HEK293T (cell line): ENCODE results near the gene ANO6.

Experiments
- BHLHE40 ChIP-seq: fragments of 450-650 bp; IDR thresholded peaks from 2 replicates; pipeline ENCODE4 v1.6.1; 2016; ENCODE audit warnings: mild to moderate bottlenecking, moderate library complexity, borderline replicate concordance
- FOXA1 ChIP-seq: fragments of 450-650 bp; IDR thresholded peaks from 2 replicates; pipeline ENCODE4 v1.6.1; 2016; ENCODE audit warnings: mild to moderate bottlenecking
- FOXK2 ChIP-seq: fragments of 450-650 bp; IDR thresholded peaks from 2 replicates; pipeline ENCODE4 v1.6.1; 2016; ENCODE audit warnings: mild to moderate bottlenecking
- HDGF ChIP-seq: fragments of 450-650 bp; IDR thresholded peaks from 2 replicates; pipeline ENCODE4 v1.6.1; 2017; ENCODE audit warnings: antibody characterized with exemption, borderline replicate concordance
- SP1 ChIP-seq: fragments of 450-650 bp; IDR thresholded peaks from 2 replicates; pipeline ENCODE4 v1.6.1; 2017
- TARDBP ChIP-seq: fragments of 450-650 bp; IDR thresholded peaks from 2 replicates; pipeline ENCODE4 v1.6.1; 2016
- TF ChIP-seq, protein P1 (sequence below): fragments of 450-650 bp; IDR thresholded peaks from 2 replicates; pipeline ENCODE4 v1.6.1; 2016

DNA sequence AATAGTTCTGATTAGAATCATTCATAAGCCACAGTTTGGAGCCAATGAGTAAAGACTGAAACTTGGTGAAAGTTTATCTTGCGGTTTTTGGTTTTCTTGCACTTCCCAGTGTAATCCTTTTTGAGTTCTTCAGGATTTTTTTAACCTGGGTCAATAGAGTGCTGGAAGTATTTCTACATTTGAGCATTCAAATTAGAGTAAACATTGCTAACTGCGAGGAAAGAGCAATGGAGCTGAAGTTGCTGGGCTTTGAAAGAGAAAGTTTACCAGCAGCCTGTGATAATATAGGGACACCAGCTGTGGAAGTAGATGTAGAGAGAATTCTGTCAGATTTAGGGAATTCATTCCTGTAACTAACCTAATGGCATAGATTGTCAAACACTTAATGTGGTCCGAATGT, 30.3 kb downstream of the ANO6 start:
- TF ChIP-seq HDGF (no peak), FOXK2 (no peak), SP1 (no peak), BHLHE40 (no peak), FOXA1 (no peak), TARDBP (no peak)
- TF ChIP-seq, protein P1, sequence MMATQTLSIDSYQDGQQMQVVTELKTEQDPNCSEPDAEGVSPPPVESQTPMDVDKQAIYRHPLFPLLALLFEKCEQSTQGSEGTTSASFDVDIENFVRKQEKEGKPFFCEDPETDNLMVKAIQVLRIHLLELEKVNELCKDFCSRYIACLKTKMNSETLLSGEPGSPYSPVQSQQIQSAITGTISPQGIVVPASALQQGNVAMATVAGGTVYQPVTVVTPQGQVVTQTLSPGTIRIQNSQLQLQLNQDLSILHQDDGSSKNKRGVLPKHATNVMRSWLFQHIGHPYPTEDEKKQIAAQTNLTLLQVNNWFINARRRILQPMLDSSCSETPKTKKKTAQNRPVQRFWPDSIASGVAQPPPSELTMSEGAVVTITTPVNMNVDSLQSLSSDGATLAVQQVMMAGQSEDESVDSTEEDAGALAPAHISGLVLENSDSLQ: no peak
